Measurements from ENCODE around the gene CCDC182.

The CCDC182 gene

GRCh38 chr17:57755480-57756070 lies 10.5 kb upstream of the CCDC182 start:
- DNase-seq, result no peak

DNA sequence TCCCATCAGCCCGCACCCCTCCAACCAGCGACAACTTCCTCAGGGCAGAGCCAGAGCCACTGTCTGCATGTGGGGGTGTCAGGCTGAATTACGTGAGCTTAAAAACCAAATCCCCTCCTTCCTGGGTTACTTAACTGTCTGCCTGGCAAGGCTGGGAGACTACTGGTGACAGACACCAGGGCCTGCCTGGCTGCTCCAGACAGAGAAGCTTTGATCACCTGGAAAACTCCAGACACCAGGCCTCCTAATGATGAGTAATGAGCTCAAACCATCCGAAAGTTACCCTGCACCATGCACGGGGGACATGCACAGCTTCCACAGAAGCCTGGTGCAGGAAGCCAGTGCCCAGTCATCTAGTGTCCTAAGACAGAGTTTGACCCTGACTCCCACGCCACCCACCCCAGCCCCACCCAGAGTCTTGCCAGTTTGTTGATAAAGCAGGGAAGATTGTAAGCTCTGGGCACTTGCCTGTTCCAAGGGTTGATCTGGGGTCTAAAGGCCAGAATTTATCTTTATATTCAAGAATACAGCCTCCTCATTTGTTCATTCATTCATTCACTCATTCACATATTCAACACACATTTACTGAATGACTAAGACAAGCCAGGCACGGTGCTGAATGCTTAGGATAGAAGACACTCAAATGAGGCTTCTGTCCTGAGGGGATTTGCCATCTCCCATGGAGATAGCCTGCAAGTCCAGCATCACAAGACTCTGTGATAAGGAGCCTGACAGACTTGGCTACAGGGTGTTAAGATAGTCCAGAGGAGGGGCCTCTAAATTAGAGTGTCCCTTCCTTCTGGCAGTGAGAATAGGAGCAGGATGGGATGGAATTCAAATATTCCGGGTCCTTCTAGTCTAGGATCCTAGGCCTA lies 7.2 kb upstream of the CCDC182 start:
- no peak for DNase-seq

DNA sequence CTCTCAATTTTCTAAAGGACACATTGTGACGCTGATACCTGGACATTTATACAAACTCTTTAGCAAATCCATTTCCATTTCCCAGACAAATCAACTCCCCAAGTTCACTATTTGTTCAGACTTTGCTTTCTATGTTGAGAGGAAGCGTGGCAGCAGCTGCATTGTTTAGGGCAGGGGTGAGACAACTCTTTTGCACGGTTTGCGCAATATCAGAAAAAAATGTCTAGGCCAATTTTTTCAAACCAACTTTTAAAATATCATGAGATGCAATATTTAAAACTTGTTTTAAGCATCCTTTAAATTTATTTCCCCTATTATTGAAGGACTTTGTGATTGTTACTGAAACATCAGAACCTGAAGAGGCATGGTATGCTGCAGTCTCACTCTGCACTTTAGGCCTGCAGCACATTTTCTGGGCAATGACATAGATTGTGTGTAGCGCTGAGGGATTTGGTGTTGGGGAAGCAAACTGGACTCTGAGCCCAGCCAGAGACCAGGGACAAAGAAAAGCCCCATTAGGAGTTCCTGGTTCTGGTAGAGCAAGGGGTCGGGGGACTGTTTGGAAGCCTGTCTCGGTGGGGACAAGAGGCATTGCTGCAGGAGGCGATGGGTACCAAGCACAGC lies 6.4 kb upstream of the CCDC182 start:
- no peak for DNase-seq

GRCh38 chr17:57750895-57751294 lies 5.8 kb upstream of the CCDC182 start:
- DNase-seq, result no peak

DNA sequence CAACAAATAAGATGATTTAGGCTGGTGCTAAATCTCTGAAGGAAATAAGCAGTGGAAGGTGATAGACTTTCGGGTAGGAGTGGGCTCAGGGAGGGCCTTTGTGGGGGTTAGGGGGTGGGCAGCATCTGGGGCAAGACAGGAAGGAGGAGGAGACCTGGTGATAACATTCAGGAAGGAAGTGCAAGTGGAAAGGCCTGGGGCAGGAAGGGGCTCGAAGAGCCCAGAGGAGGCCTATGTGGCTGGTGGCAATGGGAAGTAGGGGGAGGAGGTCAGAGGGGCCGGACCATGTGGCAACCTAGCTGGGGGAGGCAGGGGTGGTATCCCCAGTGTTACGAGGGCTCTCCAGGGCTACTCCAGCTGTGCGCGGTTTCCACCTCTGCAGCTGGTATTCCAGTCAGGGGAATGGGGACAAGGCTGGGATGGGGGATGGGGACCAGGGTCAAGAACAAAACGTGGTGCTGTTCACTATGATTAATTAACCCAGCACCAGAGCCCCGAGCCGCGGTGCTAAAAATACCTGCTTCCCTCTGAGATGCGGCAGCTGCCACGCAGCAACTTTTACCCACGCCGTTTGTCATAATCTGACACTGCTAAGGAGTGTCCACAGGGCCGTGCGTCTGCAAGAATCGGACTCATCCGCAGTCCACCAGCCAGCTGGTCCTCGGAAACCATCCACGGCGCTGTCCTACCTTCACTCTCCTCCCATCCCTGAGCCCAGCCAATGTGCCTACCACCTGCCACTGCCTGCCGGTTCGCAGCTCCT lies 5.2 kb upstream of the CCDC182 start:
- DNase-seq, result no peak

DNA sequence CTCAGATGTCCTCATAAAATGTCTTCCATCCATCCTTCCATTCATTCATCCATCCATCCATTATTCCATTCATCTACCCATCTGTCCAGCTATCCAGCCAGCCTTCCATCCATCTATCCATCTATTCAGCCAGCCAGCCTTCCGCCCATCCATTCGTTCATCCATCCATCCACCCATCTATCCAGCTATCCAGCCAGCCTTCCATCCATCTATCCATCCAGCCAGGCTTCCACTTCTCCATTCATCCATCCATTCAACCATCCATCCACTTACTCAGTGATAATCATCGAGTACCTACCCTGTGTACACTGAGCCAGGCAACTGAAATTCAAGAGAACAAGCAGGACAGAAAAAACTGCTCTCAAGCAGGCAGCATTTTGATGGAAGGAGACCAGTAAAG lies 4.6 kb upstream of the CCDC182 start:
- DNase-seq, result no peak

DNA sequence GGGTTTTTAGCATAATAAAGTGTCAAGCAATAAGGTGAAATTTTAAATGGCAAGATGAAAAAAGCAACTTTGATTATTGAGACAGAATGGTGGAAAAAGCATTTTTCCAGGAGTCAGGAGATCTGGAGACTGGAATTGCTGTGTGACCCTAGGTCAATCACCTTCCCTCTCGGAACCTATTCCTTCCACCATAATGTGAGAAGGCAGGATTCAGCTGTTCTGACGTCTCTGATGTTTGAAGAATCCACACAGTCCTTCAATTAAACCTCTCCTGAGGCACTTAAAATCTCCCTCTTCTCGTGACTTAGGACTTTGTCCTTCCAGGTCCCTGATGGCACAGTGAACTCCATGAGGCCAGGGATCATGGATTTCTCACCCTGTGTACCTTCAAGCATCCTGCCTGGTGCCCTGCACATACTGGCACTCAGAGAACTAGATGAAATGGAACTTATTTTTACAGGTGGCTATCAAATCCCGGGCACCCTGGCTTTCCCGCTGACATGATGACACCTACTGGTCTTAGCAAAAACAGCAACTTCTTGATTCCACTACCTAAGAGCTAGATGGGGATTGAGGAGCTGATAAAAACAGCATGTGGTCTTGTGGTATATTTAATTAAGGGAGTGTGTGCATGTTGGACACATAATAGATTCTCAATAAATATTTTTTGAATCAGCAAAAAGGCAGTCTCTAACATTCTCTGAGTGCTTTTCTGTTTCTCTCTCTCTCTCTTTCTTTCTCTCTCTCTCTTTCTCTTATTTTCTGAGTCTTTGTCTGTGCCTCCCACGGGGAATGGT lies 2.3 kb upstream of the CCDC182 start:
- DNase-seq, result no peak

- no peak for DNase-seq
These were observed 1.1 kb upstream of the CCDC182 start for GRCh38 chr17:57746221-57746620.

DNA sequence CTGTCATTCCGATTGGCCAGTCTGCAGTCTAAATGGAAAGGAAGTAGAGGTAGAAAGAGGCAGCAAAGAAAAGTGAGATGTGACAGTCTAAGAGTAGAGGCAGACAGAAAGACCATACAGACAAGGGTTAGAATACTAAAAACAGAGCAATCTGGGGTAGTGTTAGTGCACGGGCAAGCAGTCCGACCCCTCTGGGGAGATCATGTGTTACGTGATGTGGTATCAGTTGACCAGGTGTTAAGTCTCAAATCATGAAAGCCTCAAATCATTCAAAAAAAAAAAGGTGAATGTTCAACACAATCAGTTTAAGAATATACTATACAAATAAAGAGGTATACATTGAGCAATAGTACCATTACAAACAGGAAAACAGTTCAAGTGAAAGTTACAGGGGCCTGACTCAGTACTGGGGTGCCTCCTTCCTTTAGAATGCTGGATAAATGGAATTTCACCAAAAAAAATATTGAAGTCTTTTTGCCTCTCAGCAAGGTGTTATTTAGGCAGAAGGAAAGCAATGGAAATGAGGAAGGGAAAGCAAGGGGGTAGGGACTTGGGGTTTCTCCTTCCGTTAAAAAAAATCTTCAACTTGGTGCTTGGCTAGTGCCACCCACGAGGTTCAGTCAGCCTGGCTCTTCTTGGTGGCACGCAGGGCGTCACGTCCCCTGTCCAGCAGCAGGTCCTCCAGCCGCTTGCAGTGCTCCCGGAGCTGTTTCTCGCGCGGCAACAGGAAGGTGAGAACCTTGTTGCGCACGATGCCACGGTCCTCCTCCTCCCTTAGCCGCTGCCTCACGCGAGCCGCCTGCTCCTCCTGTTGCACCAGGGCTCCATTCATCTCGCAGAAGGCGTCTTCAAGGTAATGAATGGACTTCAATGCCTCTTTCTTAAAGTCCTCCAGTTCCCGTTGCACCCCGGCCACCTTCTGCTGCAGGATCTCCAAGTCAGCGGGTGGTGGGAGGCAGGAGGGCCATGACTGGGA lies 616 bp downstream of the CCDC182 start:
- no peak for DNase-seq

GRCh38 chr17:57740235-57740528 lies 4.9 kb downstream of the CCDC182 start:
- DNase-seq, result no peak

- DNase-seq, result no peak
These were observed 5.5 kb downstream of the CCDC182 start for GRCh38 chr17:57739402-57740234.

GRCh38 chr17:57737450-57737849 lies 7.6 kb downstream of the CCDC182 start:
- DNase-seq, result no peak

DNA sequence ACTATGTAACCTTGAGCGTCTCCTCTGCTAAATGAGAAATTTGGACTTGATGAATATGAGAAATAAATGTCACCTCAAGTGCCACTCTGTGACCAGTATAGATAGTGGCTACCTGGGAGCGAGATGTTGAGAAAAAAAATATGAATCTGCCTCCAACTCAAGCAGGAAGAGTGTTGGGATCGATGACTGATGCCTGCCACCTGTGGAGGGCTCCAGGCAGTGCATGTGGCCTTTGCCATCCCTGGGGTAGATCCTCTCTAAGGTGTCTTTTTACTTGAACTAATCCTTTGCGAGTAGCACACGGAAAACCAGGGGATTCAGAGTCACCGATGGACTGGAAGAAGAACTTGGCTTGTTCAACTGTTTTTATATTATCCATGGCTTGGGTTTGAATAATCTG lies 9.4 kb downstream of the CCDC182 start:
- no peak for DNase-seq

DNA sequence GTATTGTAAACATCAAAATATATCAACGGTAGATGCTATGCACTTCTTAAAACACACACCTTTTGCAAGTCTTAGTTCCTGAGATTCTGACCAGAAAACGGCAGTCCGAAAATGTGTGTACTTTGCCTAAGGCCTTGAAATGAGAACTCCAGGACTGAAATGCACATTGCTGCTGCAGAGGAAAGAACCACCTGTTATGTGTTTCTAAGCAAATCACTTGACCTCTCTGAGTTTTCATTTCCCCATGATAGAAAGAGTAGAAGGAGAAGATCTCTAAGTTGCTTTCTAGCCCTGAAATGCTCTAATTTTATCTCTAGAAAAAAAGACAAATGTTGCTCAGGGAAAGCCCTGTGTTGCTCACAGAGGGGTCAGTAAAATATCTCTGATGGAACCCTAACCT lies 9.9 kb downstream of the CCDC182 start:
- DNase-seq, result no peak

DNA sequence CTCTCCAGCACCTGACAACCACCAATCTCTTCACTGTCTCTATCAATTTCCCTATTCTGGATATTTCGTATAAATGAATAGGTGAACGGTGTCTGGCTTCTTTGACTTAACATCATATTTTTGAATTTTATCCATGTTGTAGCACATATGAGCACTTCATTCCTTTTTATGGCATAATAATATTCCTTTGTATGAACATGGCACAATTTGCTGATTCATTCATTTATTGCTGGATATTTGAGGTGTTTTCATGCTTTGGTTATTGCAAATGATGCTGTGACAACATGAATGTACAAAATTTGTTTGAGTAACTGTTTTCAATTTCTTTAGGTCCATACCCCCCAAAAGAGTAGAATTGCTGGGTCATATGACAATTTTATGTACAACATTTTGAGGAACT lies 12.0 kb downstream of the CCDC182 start:
- DNase-seq, result no peak

- no peak for DNase-seq
These were observed 13.0 kb downstream of the CCDC182 start for GRCh38 chr17:57732062-57732461.

GRCh38 chr17:57730026-57730701 lies 14.9 kb downstream of the CCDC182 start:
- DNase-seq, result no peak

DNA sequence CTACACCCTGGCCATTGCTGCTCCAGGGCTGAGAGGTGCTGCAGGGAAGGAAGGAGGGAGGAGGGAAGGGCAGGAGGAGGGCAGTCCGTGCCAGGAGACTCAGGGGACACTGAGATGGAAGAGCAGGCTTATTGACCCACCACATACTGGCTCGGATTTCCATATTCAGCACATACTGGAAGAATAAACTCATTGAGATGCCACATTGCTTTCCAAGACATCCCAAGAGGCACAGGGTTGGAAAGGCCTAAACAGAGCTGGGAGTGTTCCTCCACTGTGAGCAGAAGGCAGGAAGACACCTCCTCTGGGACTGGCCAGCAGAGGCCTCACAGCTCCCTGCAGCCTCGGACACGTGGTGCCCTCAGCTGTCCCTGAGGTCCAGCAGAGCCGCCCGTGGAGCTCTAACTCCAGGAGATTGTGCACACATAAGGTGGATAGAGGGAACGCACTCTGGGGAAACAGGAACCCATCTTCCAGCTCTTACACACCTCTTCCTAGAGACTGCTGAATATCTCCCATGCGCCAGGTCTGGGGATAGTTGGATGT lies 17.4 kb downstream of the CCDC182 start:
- no peak for DNase-seq

DNA sequence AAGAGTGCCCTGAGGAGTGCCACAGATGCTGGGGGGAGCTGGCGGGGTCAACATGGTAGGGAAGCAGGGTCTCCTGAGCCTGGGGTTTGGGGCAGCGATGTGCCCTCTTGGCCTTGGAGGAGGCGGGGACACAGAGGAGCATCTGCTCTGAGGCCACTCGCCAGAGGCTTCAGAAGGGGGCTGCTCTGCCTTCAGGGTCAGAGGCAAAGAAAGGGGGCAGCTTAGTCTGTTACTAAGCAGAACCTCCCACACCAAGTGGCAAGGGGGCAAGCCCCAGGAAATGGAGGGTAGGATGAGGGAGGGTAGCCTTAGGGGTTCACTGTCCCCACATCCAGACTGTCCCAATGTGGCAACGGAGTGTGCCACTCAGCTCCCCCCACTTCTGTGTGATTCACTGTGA lies 18.3 kb downstream of the CCDC182 start:
- no peak for DNase-seq
